ENCODE data around the gene ZCCHC2.

DNA sequence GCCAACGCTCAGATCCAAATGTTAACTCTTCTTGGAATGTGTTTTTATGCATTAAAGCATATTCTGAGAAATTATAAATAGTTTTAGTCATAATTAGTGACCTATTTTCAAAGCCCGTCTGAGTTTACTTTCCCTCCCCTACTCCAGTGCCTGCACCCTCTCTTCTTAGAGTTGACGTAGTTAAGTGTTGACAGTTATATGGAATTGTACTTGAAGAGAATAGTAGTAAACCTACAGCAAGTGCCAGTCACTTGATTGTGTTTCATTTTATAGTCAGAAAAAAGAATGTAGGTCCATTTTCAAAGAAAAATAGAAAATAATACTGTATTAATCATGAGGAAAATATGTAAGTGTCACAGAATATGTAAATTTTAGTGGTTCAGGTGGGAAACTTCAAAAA, 41.2 kb downstream of the ZCCHC2 start:
- TF ChIP-seq, protein P1, sequence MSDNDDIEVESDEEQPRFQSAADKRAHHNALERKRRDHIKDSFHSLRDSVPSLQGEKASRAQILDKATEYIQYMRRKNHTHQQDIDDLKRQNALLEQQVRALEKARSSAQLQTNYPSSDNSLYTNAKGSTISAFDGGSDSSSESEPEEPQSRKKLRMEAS (IDR thresholded peaks at IDR 0.05): no peak
- no peak for TF ChIP-seq CTCF (IDR thresholded peaks at IDR 0.05; ENCODE audit: low read depth, low read length, missing input control)
- TF ChIP-seq, protein P2, sequence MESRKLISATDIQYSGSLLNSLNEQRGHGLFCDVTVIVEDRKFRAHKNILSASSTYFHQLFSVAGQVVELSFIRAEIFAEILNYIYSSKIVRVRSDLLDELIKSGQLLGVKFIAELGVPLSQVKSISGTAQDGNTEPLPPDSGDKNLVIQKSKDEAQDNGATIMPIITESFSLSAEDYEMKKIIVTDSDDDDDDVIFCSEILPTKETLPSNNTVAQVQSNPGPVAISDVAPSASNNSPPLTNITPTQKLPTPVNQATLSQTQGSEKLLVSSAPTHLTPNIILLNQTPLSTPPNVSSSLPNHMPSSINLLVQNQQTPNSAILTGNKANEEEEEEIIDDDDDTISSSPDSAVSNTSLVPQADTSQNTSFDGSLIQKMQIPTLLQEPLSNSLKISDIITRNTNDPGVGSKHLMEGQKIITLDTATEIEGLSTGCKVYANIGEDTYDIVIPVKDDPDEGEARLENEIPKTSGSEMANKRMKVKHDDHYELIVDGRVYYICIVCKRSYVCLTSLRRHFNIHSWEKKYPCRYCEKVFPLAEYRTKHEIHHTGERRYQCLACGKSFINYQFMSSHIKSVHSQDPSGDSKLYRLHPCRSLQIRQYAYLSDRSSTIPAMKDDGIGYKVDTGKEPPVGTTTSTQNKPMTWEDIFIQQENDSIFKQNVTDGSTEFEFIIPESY (IDR thresholded peaks at IDR 0.05): no peak
- TF ChIP-seq RXRA (IDR thresholded peaks at IDR 0.05): no peak
- TF ChIP-seq RAD21 (IDR thresholded peaks at IDR 0.05): no peak

Data from liver (tissue), 3 donors.